ENCODE measurements around the gene RAB37.

RAB37 gene

DNA sequence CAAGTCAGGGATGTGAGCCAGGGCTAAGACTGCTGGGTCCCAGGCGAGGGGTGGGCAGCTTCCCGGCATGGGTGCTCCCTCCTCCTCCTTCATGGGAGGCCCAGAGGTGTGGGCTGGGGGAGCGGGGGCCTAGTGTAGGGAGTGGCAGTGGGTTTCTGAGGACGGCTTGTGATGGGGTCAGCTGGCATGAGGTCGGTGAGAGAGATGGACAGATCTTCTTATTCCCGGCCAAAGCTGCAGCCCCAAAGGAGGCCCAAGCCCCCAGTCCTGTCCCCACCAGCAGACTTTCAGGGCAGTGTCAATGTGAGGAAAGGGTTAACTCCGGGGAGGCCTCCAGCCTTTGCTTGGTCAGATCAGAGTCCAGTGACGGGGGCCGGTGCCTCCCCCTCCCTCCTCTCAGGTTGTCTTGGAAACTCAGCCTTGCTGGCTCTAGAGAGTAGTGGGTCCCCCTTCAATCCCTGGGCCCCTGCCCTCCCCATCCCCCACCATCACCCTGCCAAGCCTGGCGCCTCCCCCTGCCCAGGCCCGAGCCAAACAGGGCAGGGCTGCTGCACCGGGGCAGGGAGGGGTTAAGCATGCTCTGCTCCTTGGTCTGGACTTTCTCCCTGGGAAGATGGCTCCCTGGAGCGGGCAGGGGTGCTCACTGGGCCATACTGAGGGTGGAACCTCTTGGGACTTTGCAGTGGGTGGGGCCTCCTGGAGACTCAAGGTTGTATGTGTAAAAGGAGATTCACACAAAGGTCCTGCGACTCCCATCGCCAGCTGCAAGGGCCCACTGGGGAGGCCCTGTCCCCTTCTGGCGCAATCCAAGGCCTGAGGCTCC, 26.7 kb downstream of the RAB37 start:
- TF ChIP-seq, protein P1, sequence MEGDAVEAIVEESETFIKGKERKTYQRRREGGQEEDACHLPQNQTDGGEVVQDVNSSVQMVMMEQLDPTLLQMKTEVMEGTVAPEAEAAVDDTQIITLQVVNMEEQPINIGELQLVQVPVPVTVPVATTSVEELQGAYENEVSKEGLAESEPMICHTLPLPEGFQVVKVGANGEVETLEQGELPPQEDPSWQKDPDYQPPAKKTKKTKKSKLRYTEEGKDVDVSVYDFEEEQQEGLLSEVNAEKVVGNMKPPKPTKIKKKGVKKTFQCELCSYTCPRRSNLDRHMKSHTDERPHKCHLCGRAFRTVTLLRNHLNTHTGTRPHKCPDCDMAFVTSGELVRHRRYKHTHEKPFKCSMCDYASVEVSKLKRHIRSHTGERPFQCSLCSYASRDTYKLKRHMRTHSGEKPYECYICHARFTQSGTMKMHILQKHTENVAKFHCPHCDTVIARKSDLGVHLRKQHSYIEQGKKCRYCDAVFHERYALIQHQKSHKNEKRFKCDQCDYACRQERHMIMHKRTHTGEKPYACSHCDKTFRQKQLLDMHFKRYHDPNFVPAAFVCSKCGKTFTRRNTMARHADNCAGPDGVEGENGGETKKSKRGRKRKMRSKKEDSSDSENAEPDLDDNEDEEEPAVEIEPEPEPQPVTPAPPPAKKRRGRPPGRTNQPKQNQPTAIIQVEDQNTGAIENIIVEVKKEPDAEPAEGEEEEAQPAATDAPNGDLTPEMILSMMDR (IDR thresholded peaks at IDR 0.05; ENCODE audit: low read depth, low read length): no peak
- DNase-seq (ENCODE audit: low read depth in 2 of 2): no peak
- no peak overlapping the region for H3K4me3 ChIP-seq (replicated peaks in 1 of 2; ENCODE audit: low read depth in 2 of 2, low read length in 2 of 2)

DNA sequence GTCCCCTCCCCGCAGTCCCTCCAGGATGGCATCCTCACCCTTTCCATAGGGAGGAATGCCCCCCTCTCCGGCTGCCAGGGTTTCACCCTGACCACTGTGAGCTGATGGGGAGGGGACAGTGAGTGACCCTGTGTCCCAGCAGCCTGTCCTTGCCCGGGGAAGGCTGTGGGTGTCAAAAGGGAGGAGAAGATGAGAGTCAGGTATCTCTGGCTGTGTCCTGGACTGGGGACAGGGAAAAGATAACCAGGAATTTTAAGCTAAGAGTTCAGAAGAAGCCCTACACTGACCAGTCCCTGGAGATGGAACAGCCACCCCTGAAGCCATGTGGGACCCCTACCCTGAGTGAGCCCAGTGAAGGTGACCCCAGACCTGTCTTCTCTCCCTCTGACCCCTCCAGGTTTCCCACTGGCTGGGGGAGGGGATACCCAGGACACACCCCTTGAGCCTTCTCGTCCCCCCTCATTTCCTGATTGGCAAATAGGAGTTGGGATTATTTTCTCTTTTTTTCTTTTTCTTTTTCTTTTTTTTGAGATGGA, 27.8 kb downstream of the RAB37 start:
- DNase-seq (ENCODE audit: low read depth in 2 of 2): no peak
- TF ChIP-seq, protein P1 (IDR thresholded peaks at IDR 0.05; ENCODE audit: low read depth, low read length): no peak

GRCh38 chr17:74766413-74766812, 29.4 kb downstream of the RAB37 start:
- DNase-seq (ENCODE audit: low read depth in 2 of 2): no peak
- TF ChIP-seq, protein P1 (IDR thresholded peaks at IDR 0.05; ENCODE audit: low read depth, low read length): no peak
- no peak overlapping the region for H3K4me3 ChIP-seq (replicated peaks in 1 of 2; ENCODE audit: low read depth in 2 of 2, low read length in 2 of 2)

More for the DNA sequence above, 27.8 kb downstream of the RAB37 start:
- no peak overlapping the region for H3K4me3 ChIP-seq (replicated peaks in 1 of 2; ENCODE audit: low read depth in 2 of 2, low read length in 2 of 2)

GRCh38 chr17:74767111-74767516, 30.1 kb downstream of the RAB37 start:
- TF ChIP-seq, protein P1 (IDR thresholded peaks at IDR 0.05; ENCODE audit: low read depth, low read length): no peak
- no peak for DNase-seq (ENCODE audit: low read depth in 2 of 2)
- no peak overlapping the region for H3K4me3 ChIP-seq (replicated peaks in 1 of 2; ENCODE audit: low read depth in 2 of 2, low read length in 2 of 2)

DNA sequence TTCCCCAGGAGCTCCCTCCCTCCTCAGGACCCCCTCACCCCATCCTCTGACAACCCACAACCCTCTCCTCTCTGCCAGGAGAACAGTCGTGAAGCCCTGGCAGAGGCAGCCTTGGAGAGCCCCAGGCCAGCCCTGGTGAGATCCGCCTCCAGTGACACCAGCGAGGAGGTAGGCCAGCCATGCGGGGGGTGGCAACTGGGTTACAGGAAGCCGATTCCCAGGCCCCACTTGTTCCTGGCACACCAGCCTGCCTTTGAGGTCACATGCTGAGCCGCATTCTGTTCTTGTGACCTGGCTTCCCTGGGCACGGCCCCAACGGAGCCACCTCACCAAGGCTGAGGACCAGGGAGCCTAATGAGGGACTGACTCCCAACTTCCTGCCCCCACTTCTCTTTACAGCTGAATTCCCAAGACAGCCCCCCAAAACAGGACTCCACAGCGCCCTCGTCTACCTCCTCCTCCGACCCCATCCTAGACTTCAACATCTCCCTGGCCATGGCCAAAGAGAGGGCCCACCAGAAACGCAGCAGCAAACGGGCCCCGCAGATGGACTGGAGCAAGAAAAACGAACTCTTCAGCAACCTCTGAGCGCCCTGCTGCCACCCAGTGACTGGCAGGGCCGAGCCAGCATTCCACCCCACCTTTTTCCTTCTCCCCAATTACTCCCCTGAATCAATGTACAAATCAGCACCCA, 31.2 kb downstream of the RAB37 start:
- TF ChIP-seq, protein P1 (IDR thresholded peaks at IDR 0.05; ENCODE audit: low read depth, low read length): no peak
- no peak overlapping the region for H3K4me3 ChIP-seq (replicated peaks in 1 of 2; ENCODE audit: low read depth in 2 of 2, low read length in 2 of 2)
- DNase-seq (ENCODE audit: low read depth in 2 of 2): peak; percentile 73 to 75

DNA sequence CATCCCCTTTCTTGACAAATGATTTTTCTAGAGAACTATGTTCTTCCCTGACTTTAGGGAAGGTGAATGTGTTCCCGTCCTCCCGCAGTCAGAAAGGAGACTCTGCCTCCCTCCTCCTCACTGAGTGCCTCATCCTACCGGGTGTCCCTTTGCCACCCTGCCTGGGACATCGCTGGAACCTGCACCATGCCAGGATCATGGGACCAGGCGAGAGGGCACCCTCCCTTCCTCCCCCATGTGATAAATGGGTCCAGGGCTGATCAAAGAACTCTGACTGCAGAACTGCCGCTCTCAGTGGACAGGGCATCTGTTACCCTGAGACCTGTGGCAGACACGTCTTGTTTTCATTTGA, 31.7 kb downstream of the RAB37 start:
- TF ChIP-seq, protein P1 (IDR thresholded peaks at IDR 0.05; ENCODE audit: low read depth, low read length): no peak
- no peak for DNase-seq (ENCODE audit: low read depth in 2 of 2)
- no peak overlapping the region for H3K4me3 ChIP-seq (replicated peaks in 1 of 2; ENCODE audit: low read depth in 2 of 2, low read length in 2 of 2)
